Upper lobe of right lung (tissue), 1 donor: ENCODE measurements around the gene BCL7B. TPM values are rescaled to one million over a fixed set of nuclear protein-coding genes. Genes with fewer than 3 reads are reported as not detected.
A peak's percentile ranks its signal among the peaks of the same experiment; 100 is the strongest.
"Not testable (repeated sequence)": the region's sequence is repeated elsewhere in the genome, so short reads cannot be mapped to it uniquely, and the experiment has no call there.

Experiments used
- ATAC-seq: fragments of 200-7000 bp; cut with Tn5 transposase; one replicate; pipeline ENCODE4 v1.9.1; 2020; ENCODE audit warnings: mild to moderate bottlenecking, moderate library complexity
- DNase-seq: peaks from one replicate; pipeline ENCODE4 v3.0.0-alpha.2; 2020
- H3K27ac ChIP-seq: fragments of 200-600 bp; one replicate; pipeline ENCODE4 v1.8.0; 2022
- H3K27me3 ChIP-seq: fragments of 200-600 bp; one replicate; pipeline ENCODE4 v1.8.0; 2022; ENCODE audit warnings: mild to moderate bottlenecking
- H3K36me3 ChIP-seq: fragments of 200-600 bp; one replicate; pipeline ENCODE4 v1.8.0; 2022
- H3K4me1 ChIP-seq: fragments of 200-600 bp; one replicate; pipeline ENCODE4 v1.8.0; 2022
- H3K4me3 ChIP-seq: fragments of 200-600 bp; one replicate; pipeline ENCODE4 v1.8.0; 2022; ENCODE audit warnings: mild to moderate bottlenecking
- H3K9me3 ChIP-seq: fragments of 200-600 bp; one replicate; pipeline ENCODE4 v1.8.0; 2022
- intact Hi-C: fragments of 100-400 bp; cut with DNase I; formaldehyde crosslinking; loops from one replicate; pipeline ENCODE4 v1.11.0; 2022
- total RNA-seq: library from RNA; stranded (reverse); fragmentation: NEBNext Ultra II Directional; extraction: Animal tissue kit (Norgen Biotek cat#: 25700); gene quantifications from one replicate; pipeline ENCODE4 v1.2.1, GENCODE V29; 2021
- TF ChIP-seq, protein P1 (sequence below): fragments of 200-600 bp; IDR thresholded peaks from one replicate; pipeline ENCODE4 v1.8.0; 2022; ENCODE audit warnings: antibody characterized with exemption
- donor health status: DM: no; HTN: yes; CAD: no; lungs with severe emphysema.

BCL7B gene
- total RNA-seq, 1 donor from 2014 or later: 71.8 TPM

DNA sequence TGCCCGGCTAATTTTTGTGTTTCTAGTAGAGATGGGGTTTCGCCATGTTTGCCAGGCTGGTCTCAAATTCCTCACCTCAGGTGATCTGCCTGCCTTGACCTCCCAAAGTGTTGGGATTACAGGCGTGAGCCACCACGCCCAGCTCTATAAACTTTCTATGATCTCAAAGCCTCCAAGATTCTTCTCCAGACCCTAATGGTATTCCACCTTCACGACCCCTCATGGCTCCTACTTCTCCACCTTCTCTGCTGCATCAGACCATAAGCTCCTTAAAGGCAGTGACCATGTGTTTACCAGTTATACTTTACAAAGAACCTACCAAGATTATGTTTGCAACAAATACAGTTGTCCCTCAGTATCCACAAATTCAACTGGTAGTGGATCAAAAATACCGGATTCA lies 25.3 kb downstream of the BCL7B start:
- Histone ChIP-seq H3K9me3 (no peaks in the 10 kb centered on the region), H3K36me3 (peaks cover 24% of the 10 kb centered on the region), H3K27ac (no peak overlapping the region), H3K27me3 (no peaks in the 10 kb centered on the region), H3K4me3 (no peak overlapping the region), H3K4me1 (no peaks in the 10 kb centered on the region)
- DNase-seq (no peak), ATAC-seq (no peak)
- intact Hi-C loops: no loop called here
- TF ChIP-seq, protein P1, sequence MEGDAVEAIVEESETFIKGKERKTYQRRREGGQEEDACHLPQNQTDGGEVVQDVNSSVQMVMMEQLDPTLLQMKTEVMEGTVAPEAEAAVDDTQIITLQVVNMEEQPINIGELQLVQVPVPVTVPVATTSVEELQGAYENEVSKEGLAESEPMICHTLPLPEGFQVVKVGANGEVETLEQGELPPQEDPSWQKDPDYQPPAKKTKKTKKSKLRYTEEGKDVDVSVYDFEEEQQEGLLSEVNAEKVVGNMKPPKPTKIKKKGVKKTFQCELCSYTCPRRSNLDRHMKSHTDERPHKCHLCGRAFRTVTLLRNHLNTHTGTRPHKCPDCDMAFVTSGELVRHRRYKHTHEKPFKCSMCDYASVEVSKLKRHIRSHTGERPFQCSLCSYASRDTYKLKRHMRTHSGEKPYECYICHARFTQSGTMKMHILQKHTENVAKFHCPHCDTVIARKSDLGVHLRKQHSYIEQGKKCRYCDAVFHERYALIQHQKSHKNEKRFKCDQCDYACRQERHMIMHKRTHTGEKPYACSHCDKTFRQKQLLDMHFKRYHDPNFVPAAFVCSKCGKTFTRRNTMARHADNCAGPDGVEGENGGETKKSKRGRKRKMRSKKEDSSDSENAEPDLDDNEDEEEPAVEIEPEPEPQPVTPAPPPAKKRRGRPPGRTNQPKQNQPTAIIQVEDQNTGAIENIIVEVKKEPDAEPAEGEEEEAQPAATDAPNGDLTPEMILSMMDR: no peak

DNA sequence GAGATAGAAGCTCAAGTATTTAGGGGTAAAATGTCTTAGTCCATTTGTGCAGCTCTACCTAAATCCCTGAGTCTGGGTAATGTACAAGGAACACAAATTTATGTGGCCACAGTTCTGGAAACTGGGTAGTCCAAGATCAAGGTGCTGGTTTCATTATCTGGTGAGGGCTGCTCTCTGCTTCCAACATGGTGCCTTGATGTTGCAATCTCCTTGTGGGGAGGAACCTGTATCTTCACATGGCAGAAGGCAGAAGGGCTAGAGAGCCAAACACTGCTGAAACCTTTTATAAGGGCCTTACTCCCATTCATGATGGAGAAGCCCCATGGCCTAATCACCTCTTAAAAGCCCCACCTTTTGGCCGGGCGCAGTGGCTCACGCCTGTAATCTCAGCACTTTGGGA lies 26.7 kb downstream of the BCL7B start:
- ATAC-seq: no peak
- TF ChIP-seq, protein P1: no peak
- intact Hi-C loops: no loop called here
- H3K27me3 ChIP-seq: no peaks in the 10 kb centered on the region
- no peaks in the 10 kb centered on the region for H3K4me1 ChIP-seq
- H3K9me3 ChIP-seq: no peaks in the 10 kb centered on the region
- H3K36me3 ChIP-seq: peaks cover 10% of the 10 kb centered on the region
- no peak for DNase-seq
- no peak overlapping the region for H3K4me3 ChIP-seq
- H3K27ac ChIP-seq: no peak overlapping the region

DNA sequence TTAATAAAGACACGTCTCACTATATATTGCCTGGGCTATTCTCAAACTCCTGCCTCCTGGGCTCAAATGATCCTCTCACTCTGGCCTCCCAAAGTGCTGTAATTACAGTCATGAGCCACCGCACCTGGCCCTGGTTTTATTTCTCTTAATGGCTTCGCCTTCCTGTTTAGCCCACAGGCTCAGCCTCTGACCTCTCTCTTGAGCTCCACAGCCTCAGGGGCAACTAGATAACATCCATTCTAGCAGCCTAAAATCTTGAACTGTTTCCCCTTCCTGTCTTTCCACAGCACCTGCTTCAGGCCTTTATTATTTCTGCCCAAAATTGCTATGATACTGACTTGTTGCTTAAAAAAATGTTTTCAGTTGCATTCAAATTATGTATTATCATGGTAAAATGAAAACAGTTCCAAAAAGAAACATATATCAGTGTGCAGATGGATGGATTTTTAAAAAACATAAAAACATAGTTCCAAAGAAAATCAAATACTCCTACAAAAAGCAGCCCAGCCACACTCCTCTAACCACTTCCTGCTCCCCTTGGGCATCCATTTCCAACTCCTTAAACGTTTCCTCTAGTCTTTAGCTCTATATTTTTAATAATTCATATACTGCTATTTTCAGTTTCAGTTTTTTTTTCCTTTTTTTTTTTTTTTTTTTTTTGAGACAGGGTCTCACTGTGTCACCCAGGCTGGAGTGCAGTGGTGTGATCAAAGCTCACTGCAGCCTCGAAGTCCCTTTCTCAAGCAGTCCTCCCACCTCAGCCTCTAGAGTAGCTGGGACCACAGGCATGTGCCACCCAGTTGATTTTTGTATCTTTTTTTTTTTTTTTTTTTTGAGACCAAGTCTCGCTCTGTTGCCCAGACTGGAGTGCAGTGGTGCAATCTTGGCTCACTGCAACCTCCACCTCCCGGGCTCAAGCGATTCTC lies 30.3 kb downstream of the BCL7B start:
- no peak overlapping the region for H3K27ac ChIP-seq
- no peaks in the 10 kb centered on the region for H3K27me3 ChIP-seq
- ATAC-seq (no peak), DNase-seq (no peak)
- no peaks in the 10 kb centered on the region for H3K9me3 ChIP-seq
- intact Hi-C loops: no loop called here
- no peak overlapping the region for H3K4me3 ChIP-seq
- TF ChIP-seq, protein P1: no peak
- no peaks in the 10 kb centered on the region for H3K36me3 ChIP-seq
- no peaks in the 10 kb centered on the region for H3K4me1 ChIP-seq

DNA sequence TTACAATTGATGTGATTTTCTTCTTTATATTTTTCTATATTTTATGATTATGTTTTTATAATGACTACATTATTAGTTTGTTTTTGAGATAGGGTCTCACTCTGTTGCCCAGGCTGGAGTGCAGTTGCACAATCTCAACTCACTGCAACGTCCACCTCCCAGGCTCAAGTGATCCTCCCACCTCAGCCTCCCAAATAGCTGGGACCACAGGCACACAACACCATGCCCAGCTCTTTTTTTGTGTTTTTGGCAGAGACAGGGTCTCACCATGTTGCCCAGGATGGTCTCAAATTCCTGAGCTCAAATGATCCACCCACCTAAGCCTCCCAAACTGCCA lies 31.4 kb downstream of the BCL7B start:
- H3K27me3 ChIP-seq, H3K4me1 ChIP-seq, DNase-seq, H3K27ac ChIP-seq, ATAC-seq, H3K9me3 ChIP-seq, intact Hi-C loops, H3K4me3 ChIP-seq, H3K36me3 ChIP-seq: not testable (repeated sequence)

DNA sequence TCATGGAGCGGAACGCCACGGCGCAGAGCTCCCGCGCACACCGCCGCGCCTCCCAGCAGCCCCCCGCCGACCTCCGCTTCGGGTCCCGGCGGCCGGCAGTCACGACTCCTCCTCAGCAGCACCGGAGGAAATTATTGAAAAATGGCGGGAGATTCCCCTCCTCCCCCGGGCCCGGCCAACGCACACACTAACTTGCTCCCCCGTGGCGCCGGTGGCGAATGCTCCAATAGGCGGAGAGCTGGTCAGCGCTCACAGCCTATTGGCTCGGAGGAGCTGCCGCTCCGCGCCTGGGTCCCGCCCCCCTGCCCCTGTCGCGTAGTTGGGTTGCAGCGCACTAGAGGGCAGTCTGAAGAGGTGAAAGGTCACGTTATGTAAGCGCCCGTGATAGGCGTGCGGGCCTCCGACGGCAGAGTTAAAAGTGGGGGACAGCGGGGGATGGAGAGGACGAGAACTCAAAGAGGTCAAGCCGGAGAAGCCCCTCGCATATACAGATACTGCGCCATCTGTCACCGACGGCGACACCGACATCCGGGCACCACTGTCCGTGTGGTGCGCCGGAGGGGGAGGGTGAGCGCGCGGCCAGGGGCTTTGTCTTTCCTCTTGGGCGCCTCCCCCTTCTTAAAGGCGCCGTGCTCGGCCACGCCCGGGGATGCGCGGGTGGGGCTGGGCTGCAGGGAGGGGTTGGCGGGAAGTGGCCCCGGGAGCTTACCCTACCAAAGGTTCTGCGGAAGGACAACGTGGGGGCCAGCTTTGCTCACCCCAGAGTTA lies 35.2 kb downstream of the BCL7B start, which contains the start of gene BAZ1B:
Gene BAZ1B, minus strand, starts transcription at position 189 of the 768 bp plus-strand sequence. CDS start 360 bp downstream, outside the sequence.
- peaks cover 14% of the 10 kb centered on the region for H3K36me3 ChIP-seq
- H3K4me1 ChIP-seq: peaks cover 36% of the 10 kb centered on the region
- peak within 1 kb of the TSS; percentile 96 for H3K27ac ChIP-seq
- peak within 1 kb of the TSS; percentile 84 for H3K4me3 ChIP-seq
- peak; percentile 99 for DNase-seq
- no peaks in the 10 kb centered on the region for H3K27me3 ChIP-seq
- peak; percentile 99 for ATAC-seq
- TF ChIP-seq, protein P1: peak; percentile 19
- intact Hi-C loops: no loop called here
- H3K9me3 ChIP-seq: no peaks in the 10 kb centered on the region

DNA sequence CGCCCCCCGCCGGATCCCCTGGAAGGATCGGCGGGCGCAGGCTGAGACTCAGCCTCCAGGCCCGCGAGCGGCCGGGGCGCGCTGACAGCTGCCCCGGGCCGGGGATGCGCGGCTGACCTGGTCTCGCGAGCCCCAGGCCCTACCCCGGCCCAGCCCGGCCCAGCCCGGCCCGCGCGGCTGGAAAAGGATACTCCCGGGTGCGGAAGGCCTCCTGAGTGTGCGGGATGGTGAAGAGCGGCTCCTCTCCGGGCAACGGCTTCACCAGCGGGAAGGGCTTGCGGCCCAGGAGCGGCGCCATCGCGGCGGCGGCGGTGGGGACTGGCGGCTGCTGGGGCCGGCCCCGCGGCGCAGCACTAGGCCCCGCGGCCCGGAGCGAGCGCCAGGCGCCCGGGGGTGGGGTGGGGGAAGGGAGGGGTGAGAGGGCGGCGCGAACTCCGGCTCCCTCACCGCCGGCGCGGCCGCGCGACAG lies 35.8 kb downstream of the BCL7B start:
- ATAC-seq (peak; percentile 80), DNase-seq (peak; percentile 85)
- peak overlapping the region; percentile 96 for H3K27ac ChIP-seq
- H3K9me3 ChIP-seq: no peaks in the 10 kb centered on the region
- H3K27me3 ChIP-seq: no peaks in the 10 kb centered on the region
- peaks cover 20% of the 10 kb centered on the region for H3K36me3 ChIP-seq
- H3K4me3 ChIP-seq: peak overlapping the region; percentile 84
- H3K4me1 ChIP-seq: peaks cover 43% of the 10 kb centered on the region
- TF ChIP-seq, protein P1: no peak
- intact Hi-C loops: no loop called here
